Upper lobe of left lung (tissue), 4 donors: ENCODE data around the gene STC2.

Experiments
- CTCF ChIP-seq, 6 experiments: fragments of 450-650 bp in 4 of 6; fragments of 200-600 bp in 2 of 6; sonication (generic) in 2 of 6; IDR thresholded peaks; one replicate each; pipeline ENCODE4 v1.5.1; 2016 to 2019; ENCODE audit warnings: antibody characterized with exemption in 6 of 6
- POLR2A ChIP-seq, 4 donors: fragments of 450-650 bp; IDR thresholded peaks; one replicate each; pipeline ENCODE4 v1.5.1; 2016 to 2017; ENCODE audit warnings: antibody characterized with exemption in 4 of 4, mild to moderate bottlenecking in 2 of 4

DNA sequence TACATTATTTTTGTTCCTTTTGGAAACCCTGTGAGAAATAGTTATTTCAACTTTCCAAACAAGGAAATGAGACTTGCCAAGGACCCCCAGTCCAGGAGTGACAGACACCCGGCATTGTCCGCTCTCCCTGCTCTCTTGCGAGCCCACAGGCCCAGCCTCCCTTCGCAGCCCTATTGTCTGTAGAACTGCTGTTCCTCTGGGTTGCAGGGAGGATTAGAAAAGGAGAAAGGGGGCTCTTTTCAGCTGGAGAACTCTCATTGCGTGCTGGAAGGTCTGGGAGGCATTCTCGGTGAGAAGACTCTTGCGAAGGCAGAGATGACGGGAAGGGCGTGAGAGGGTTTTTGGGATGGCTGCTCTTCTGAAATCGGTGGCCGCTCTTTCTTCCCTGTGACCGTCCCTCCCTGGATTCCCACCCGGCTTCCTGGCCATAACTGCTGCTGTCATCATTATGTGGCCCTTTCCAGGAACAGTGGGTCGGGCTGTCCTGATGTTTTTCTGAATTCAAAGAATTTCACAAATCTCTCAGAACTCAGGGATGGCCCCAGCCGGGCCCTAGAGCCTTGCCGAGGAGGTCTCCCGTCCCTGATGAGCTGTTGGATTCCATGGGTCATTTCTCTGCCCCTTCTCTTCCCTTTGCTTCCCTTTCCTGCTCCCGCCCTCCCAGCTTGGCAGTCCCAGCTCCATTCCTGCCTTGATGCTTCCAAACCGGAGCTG lies 29.8 kb downstream of the STC2 start:
- TF ChIP-seq CTCF (IDR thresholded peaks at IDR 0.05) (no peak), POLR2A (IDR thresholded peaks at IDR 0.05) (no peak)
